HG03575 (cell line): ENCODE measurements around the gene SLC34A1.
A peak's percentile ranks its signal among the peaks of the same experiment; 100 is the strongest.
"Not testable (repeated sequence)": the region's sequence is repeated elsewhere in the genome, so short reads cannot be mapped to it uniquely, and the experiment has no call there.

Source experiments
- ATAC-seq: cut with Tn5 transposase; IDR thresholded peaks from one replicate; pipeline ENCODE4 v1.9.1; 2021; ENCODE audit not compliant: unreplicated experiment, insufficient number of reproducible peaks, low FRiP score; ENCODE audit errors: extremely low read depth

SLC34A1 gene

GRCh38 chr5:177384134-177384533, at the start of gene SLC34A1:
TSS of gene SLC34A1 (plus strand) at chr5:177384434. CDS start at chr5:177385742, 1,308 bp downstream.
- no peak for ATAC-seq

- no peak for ATAC-seq
These were observed 49.2 kb upstream of the SLC34A1 start for GRCh38 chr5:177334781-177335700.

- ATAC-seq = no peak
These were observed 48.6 kb upstream of the SLC34A1 start for GRCh38 chr5:177335701-177336065.

- no peak for ATAC-seq
These were observed 48.1 kb upstream of the SLC34A1 start for GRCh38 chr5:177336112-177336511.

GRCh38 chr5:177336603-177337494, 47.4 kb upstream of the SLC34A1 start:
- ATAC-seq = no peak

- no peak for ATAC-seq
These were observed 45.8 kb upstream of the SLC34A1 start for GRCh38 chr5:177338251-177339106.

GRCh38 chr5:177339107-177339638, 45.1 kb upstream of the SLC34A1 start:
- ATAC-seq = no peak

- not testable (repeated sequence) for ATAC-seq
These were observed 41.2 kb upstream of the SLC34A1 start for GRCh38 chr5:177343000-177343399.

- no peak for ATAC-seq
These were observed 40.5 kb upstream of the SLC34A1 start for GRCh38 chr5:177343777-177344176.

GRCh38 chr5:177344891-177345290, 39.3 kb upstream of the SLC34A1 start:
- ATAC-seq = no peak

- ATAC-seq = no peak
These were observed 37.4 kb upstream of the SLC34A1 start for GRCh38 chr5:177346820-177347219.

GRCh38 chr5:177347699-177348098, 36.5 kb upstream of the SLC34A1 start:
- ATAC-seq = no peak

- no peak for ATAC-seq
These were observed 34.9 kb upstream of the SLC34A1 start for GRCh38 chr5:177349362-177349647.

GRCh38 chr5:177349762-177350161, 34.5 kb upstream of the SLC34A1 start:
- no peak for ATAC-seq

GRCh38 chr5:177350776-177351391, 33.4 kb upstream of the SLC34A1 start:
- no peak for ATAC-seq

- ATAC-seq = peak; percentile 39
These were observed 32.6 kb upstream of the SLC34A1 start, which contains the start of gene LMAN2 for GRCh38 chr5:177351392-177352329. TSS of gene LMAN2 (minus strand) at chr5:177351668. CDS start at chr5:177351647, 21 bp downstream.

GRCh38 chr5:177353093-177353492, 31.1 kb upstream of the SLC34A1 start:
- no peak for ATAC-seq
